Measurements from ENCODE around the gene LRP1. TPM values are rescaled to one million over a fixed set of nuclear protein-coding genes. Genes with fewer than 3 reads are reported as not detected.

The LRP1 gene
- total RNA-seq, 1 donor from 2014 or later: 370 TPM

DNA sequence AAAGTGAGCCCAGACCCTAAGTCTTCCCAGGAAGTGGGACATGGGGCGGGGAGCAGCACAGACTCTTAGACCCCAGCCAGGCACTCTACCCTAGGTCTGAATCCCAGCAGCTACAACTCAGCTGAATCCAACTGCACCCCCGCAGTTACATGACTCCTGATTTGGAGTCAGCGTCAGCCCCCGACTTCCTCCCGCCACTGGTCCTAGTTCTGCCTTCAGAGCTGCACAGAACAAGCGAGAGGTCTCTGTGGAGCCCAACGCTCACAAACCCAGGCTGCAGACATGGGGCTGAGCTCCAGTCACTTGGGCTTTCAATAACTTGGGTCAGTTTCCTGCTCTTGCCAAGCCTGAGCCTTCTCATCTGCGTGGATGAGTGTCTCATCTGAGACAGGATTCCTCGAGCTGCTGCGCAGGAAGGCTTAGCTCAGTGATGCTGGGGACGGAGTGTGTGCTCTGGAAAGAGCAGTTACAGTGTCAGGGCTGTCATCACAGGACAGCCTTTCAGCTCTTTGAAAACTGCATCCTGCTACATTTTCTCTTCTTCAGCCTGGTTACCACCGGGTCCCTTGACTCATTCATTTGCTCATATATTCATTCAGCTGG is 57.7 kb downstream of the LRP1 start:
- ATAC-seq (no peak), DNase-seq (ENCODE audit: low spot score) (no peak)

GRCh38 chr12:57187222-57188089 is 59.2 kb downstream of the LRP1 start:
- ATAC-seq (no peak), DNase-seq (ENCODE audit: low spot score) (no peak)

DNA sequence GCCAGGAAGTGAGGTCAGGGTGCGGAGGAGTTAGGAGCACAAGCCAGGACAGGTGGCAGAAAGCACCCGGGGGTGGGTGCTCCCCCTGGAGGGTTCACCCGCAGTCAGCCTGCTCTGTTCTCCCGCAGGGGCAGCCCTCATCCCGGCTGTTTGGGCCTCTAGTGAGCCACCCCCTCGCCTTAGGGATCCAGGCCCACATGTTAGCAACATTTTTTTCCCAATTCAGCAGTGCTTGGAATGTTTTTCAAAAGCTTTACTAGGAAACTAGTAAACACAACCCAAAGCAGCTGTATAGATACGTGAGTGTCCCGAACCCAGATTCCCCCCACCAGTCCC is 59.8 kb downstream of the LRP1 start:
- DNase-seq (ENCODE audit: low spot score) (no peak), ATAC-seq (no peak)

DNA sequence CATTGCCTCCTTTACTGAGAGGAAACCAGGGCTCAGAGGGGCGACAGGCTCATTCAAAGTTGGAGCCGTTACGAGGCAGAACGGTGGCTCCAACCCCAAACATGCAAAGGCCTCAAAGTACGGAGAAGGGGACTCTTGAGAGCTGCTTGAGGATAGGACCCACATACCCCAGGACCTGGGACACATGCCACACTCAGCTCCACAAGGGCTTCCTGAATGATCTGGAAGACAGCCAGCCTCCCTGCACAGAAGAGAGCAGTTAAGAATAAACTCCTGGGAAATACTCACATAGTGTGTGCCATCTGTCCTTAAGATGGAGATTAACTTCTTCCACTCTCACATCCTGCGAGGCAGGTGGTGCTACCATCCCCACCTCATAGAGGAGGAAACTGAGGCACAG is 61.8 kb downstream of the LRP1 start:
- no peak for DNase-seq (ENCODE audit: low spot score)
- peak; percentile 9 for ATAC-seq

GRCh38 chr12:57190821-57191220 is 62.5 kb downstream of the LRP1 start:
- ATAC-seq (no peak), DNase-seq (ENCODE audit: low spot score) (no peak)

- no peak for DNase-seq (ENCODE audit: low spot score)
- peak; percentile 3 for ATAC-seq
Measured at GRCh38 chr12:57191410-57191809, 63.1 kb downstream of the LRP1 start.

GRCh38 chr12:57192920-57193319 is 64.6 kb downstream of the LRP1 start:
- ATAC-seq: no peak

GRCh38 chr12:57193706-57194245 is 65.5 kb downstream of the LRP1 start:
- DNase-seq (ENCODE audit: low spot score) (no peak), ATAC-seq (no peak)

More at GRCh38 chr12:57192920-57193319, 64.6 kb downstream of the LRP1 start:
- no peak for DNase-seq (ENCODE audit: low spot score)

- DNase-seq (ENCODE audit: low spot score) (no peak), ATAC-seq (no peak)
Measured at GRCh38 chr12:57194253-57194652, 66.0 kb downstream of the LRP1 start.

DNA sequence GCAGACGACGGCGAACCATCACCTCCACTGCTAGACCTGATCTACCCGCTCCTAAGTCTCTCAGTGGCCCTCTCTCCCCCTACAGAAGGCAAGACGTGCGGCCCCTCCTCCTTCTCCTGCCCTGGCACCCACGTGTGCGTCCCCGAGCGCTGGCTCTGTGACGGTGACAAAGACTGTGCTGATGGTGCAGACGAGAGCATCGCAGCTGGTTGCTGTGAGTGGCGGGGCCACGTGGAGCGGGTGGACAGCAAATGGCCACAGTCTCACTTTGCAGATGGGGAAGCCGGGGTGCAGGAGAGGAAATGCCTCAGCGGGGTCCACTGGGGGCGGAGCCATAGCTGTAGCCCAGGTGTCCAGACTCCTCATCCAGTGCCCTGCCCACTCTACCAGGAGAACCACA is 66.9 kb downstream of the LRP1 start:
- DNase-seq (ENCODE audit: low spot score) (no peak), ATAC-seq (no peak)

- DNase-seq (ENCODE audit: low spot score) (no peak), ATAC-seq (no peak)
Measured at GRCh38 chr12:57195611-57196371, 67.5 kb downstream of the LRP1 start.

- ATAC-seq (no peak), DNase-seq (ENCODE audit: low spot score) (no peak)
Measured at GRCh38 chr12:57196439-57196838, 68.2 kb downstream of the LRP1 start.

GRCh38 chr12:57196956-57197355 is 68.7 kb downstream of the LRP1 start:
- peak; percentile 1 for ATAC-seq

DNA sequence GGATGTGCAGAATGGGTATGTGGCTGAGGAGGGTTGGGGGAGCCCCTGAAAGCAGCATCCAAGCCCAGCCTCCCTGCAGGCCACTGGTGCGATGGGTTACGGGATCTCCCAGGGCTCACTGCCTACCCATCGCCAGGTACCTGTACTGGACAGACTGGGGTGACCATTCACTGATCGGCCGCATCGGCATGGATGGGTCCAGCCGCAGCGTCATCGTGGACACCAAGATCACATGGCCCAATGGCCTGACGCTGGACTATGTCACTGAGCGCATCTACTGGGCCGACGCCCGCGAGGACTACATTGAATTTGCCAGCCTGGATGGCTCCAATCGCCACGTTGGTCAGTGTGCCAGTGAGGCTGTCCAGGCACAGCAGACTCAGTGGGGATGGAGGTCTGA is 70.0 kb downstream of the LRP1 start:
- ATAC-seq (no peak), DNase-seq (ENCODE audit: low spot score) (no peak)

More at GRCh38 chr12:57196956-57197355, 68.7 kb downstream of the LRP1 start:
- no peak for DNase-seq (ENCODE audit: low spot score)

DNA sequence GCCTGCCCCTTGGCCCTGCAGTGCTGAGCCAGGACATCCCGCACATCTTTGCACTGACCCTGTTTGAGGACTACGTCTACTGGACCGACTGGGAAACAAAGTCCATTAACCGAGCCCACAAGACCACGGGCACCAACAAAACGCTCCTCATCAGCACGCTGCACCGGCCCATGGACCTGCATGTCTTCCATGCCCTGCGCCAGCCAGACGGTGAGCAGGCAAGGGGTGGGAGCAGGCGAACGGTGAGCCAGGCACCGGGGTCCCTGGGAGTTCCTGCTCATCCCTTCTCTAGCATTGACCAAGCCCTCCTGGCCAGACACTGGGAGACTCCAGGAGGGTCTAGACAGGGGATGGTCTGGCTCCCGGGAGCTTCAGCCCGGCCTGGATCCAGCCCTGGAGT is 70.9 kb downstream of the LRP1 start:
- ATAC-seq (no peak), DNase-seq (ENCODE audit: low spot score) (no peak)

- DNase-seq (ENCODE audit: low spot score): no peak
Measured at GRCh38 chr12:57200497-57200896, 72.2 kb downstream of the LRP1 start.

GRCh38 chr12:57201219-57201618 is 72.9 kb downstream of the LRP1 start:
- ATAC-seq: no peak
- DNase-seq (ENCODE audit: low spot score): no peak

More at GRCh38 chr12:57200497-57200896, 72.2 kb downstream of the LRP1 start:
- ATAC-seq: no peak

DNA sequence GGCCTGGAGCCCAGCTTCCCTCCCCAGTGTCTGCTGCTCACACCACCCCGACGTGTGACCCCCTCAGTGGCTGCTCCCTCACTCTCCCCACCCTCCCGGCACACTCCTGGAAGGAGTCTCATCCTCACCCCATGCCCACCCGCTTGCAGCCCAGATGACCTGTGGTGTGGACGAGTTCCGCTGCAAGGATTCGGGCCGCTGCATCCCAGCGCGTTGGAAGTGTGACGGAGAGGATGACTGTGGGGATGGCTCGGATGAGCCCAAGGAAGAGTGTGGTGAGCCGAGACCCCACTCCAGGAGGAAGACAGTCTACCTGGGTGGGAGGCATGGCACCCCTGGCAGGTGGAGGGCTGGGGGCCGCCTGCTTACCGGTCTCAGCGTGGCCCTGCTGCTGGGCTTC is 73.3 kb downstream of the LRP1 start:
- DNase-seq (ENCODE audit: low spot score): no peak

GRCh38 chr12:57202321-57202720 is 74.0 kb downstream of the LRP1 start:
- no peak for DNase-seq (ENCODE audit: low spot score)
- no peak for ATAC-seq

More for the DNA sequence above, 73.3 kb downstream of the LRP1 start:
- ATAC-seq: no peak

DNA sequence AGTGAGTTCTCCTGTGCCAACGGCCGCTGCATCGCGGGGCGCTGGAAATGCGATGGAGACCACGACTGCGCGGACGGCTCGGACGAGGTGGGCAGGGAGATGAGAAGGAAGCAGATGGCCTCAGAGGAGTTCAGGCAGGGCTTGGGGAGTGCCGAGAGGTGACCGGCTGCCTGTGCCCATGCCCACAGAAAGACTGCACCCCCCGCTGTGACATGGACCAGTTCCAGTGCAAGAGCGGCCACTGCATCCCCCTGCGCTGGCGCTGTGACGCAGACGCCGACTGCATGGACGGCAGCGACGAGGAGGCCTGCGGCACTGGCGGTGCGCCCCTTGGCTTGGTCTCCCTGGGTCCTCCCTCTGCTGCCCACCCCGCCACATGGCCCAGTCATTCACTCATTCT is 74.9 kb downstream of the LRP1 start:
- DNase-seq (ENCODE audit: low spot score): no peak
- ATAC-seq: no peak

GRCh38 chr12:57203791-57204190 is 75.5 kb downstream of the LRP1 start:
- DNase-seq (ENCODE audit: low spot score): no peak

More at GRCh38 chr12:57203791-57204190, 75.5 kb downstream of the LRP1 start:
- ATAC-seq: no peak

Data from left lobe of liver (tissue), 2 donors.